ENCODE data around the gene OPTC. TPM values are rescaled to one million over a fixed set of nuclear protein-coding genes. Genes with fewer than 3 reads are reported as not detected.

Gene OPTC
- total and polyA plus RNA-seq, 8 donors: not detected

DNA sequence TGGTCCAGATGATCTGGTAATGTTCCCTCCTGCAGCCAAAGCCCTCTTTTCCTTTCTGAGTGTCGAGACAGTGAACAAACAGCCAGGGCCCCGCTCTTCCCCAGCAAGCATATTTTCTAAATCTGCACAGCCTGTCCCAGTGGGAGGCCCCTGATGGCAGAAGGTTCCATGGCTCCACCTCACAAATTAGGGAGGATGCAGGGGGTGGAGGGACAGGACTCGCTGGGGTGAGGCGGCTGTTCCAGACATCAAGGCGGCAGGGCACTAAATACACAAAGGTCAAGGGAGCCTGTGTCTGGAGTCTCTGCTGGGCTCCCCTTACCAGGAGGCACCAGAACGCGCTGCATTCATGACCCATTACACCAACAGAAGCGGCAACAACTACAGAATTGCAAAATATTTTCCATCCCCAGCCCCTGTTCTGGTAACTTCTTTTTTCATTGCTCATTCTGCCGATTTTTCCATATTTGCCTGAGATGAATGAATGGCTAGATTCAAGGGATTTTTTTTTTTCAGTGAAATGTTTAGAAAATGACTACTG is 45.4 kb upstream of the OPTC start:
- H3K27ac ChIP-seq: peak overlapping the region in 1 of 5 donors; percentile 44
- WGBS, 5 donors: 57 to 78% (median 68%) methylated on average over 9 of the region's 9 CpGs

DNA sequence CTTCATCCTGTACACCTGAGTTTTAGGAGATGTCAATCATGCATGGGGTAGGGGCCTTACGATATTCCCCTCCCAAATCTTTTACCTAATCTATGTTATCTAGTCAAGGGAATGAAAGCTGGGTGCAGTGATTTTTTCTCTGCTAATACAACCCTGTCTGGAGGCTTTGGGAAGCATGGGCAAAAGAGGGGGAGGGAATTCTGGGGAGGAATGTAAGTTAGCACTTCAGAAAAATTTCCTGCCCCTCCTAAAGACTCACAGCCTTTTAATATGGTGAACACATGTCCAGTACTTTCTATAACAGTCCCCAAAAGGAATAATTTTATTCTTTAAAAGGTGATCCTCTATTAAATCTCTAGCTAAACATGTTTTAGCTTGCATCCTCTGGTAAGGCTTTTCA is 44.0 kb upstream of the OPTC start:
- Histone ChIP-seq H3K4me1 (no peaks in the 10 kb centered on the region), H3K27ac (no peak overlapping the region), H3K36me3 (no peaks in the 10 kb centered on the region), H3K4me3 (no peak overlapping the region), H3K9me3 (peaks cover 0 to 5% (median 0%) of the 10 kb centered on the region in 4 donors), H3K27me3 (peaks cover 0 to 16% (median 0%) of the 10 kb centered on the region in 3 donors)
- TF ChIP-seq POLR2A (IDR thresholded peaks at IDR 0.05) (no peak), EP300 (IDR thresholded peaks at IDR 0.05) (no peak), POLR2AphosphoS5 (IDR thresholded peaks at IDR 0.05) (no peak)
- TF ChIP-seq, protein P1, sequence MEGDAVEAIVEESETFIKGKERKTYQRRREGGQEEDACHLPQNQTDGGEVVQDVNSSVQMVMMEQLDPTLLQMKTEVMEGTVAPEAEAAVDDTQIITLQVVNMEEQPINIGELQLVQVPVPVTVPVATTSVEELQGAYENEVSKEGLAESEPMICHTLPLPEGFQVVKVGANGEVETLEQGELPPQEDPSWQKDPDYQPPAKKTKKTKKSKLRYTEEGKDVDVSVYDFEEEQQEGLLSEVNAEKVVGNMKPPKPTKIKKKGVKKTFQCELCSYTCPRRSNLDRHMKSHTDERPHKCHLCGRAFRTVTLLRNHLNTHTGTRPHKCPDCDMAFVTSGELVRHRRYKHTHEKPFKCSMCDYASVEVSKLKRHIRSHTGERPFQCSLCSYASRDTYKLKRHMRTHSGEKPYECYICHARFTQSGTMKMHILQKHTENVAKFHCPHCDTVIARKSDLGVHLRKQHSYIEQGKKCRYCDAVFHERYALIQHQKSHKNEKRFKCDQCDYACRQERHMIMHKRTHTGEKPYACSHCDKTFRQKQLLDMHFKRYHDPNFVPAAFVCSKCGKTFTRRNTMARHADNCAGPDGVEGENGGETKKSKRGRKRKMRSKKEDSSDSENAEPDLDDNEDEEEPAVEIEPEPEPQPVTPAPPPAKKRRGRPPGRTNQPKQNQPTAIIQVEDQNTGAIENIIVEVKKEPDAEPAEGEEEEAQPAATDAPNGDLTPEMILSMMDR (IDR thresholded peaks at IDR 0.05): no peak
- no peak for DNase-seq
- WGBS, 5 donors: 48 to 68% (median 64%) methylated on average over 1 of the region's 1 CpG
- intact Hi-C loops (cut with DNase I; ENCODE audit: low total_unique reads): no loop called here

More for the DNA sequence above, 45.4 kb upstream of the OPTC start:
- H3K27me3 ChIP-seq: peaks cover 0 to 9% (median 0%) of the 10 kb centered on the region in 3 donors
- H3K9me3 ChIP-seq: peaks cover 0 to 9% (median 0%) of the 10 kb centered on the region in 4 donors
- DNase-seq: no peak
- H3K4me1 ChIP-seq: no peaks in the 10 kb centered on the region
- no peak overlapping the region for H3K4me3 ChIP-seq
- no peaks in the 10 kb centered on the region for H3K36me3 ChIP-seq
- intact Hi-C loops (cut with DNase I; ENCODE audit: low total_unique reads): no loop called here
- TF ChIP-seq EP300 (IDR thresholded peaks at IDR 0.05): no peak
- TF ChIP-seq POLR2AphosphoS5 (IDR thresholded peaks at IDR 0.05): no peak

DNA sequence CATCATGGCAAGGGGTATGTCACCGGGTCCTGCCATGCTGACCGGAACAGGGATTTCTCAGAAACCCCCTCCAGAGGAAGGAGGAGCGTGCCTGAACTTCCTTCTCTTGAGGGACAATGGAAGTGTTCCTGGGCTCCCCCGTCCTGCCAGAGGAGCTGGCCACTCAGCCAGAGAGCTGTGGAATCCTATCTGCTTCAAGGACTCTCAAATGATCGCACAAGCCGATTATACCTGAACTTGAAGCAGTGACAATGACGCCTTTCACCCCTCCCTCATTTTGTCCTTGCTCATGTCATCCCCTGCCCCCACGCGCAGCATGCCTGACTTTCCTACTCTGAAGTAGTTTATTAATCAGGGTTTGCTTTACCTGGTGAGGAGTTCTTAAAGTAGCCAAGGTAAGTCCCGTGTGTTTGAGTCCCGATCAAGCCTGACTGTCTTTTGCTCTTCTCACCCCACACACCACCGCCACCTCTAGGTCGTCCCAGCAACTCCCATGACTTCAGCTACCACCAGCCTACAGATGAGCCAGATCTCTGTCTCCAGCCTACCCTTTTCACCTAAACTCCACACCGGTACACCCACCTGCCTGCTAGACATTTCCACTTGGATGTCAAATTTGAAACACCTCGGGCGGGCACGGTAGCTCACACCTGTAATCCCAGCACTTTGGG is 43.3 kb upstream of the OPTC start:
- Histone ChIP-seq H3K36me3 (no peaks in the 10 kb centered on the region), H3K9me3 (no peaks in the 10 kb centered on the region), H3K4me1 (no peaks in the 10 kb centered on the region), H3K27ac (no peak overlapping the region), H3K4me3 (no peak overlapping the region), H3K27me3 (peaks cover 0 to 22% (median 0%) of the 10 kb centered on the region in 3 donors)
- intact Hi-C loops (cut with DNase I; ENCODE audit: low total_unique reads): no loop called here
- WGBS, 5 donors: 76 to 80% (median 79%) methylated on average over 17 of the region's 17 CpGs
- DNase-seq: no peak
- TF ChIP-seq EP300 (IDR thresholded peaks at IDR 0.05) (no peak), POLR2A (IDR thresholded peaks at IDR 0.05) (no peak), POLR2AphosphoS5 (IDR thresholded peaks at IDR 0.05) (no peak)
- TF ChIP-seq, protein P1 (IDR thresholded peaks at IDR 0.05): no peak

DNA sequence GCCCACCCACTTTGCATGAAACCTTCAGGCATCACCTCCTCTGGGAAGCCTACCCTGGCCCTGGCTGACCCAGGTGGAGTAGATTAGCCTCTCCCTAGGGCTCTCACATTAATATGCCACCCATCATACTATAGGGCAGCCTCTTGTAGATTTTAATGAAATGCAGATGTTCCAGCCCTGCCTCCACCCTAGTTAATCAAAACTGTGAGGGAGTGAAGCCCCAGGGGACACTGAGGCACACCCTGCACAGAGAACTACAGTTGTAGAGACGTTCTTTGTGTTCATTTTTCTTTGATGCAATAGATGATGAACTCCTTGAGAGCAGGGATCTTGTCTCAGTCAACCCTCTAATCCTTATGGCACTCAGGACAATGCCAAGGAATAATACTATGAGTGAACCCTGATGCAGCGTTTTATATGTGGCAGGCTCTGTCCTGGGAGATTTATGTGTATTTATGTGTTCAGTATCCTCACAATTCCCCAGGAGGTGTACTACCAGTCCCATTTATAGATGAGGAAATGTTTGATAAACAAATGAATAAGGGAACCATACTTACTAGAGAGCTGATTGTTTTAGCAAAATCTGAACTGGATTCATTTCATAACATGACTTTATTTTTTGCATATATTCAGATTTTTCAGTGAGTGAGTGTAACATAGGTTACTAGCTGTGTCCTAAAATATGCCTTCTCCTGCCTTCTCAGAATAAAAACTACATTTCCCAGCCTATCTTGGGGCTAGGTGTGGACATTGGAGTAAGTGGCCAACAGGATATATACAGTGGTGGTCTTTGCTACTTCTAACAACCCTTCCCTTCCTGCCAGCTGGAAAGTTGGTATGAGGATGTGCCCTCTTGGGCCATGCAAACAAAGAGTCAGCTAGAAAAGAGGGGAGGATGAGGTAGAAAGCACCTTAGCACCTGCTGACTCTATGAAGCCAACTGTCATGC is 41.8 kb upstream of the OPTC start:
- no peak for DNase-seq
- intact Hi-C loops (cut with DNase I; ENCODE audit: low total_unique reads): no loop called here
- Histone ChIP-seq H3K9me3 (no peaks in the 10 kb centered on the region), H3K4me3 (no peak overlapping the region), H3K36me3 (no peaks in the 10 kb centered on the region), H3K27ac (no peak overlapping the region), H3K27me3 (peaks cover 0 to 22% (median 0%) of the 10 kb centered on the region in 3 donors), H3K4me1 (no peaks in the 10 kb centered on the region)
- 44 to 62% (median 53%) methylated on average over 2 of the region's 2 CpGs for WGBS, 5 donors
- TF ChIP-seq EP300 (IDR thresholded peaks at IDR 0.05) (no peak), POLR2A (IDR thresholded peaks at IDR 0.05) (no peak), POLR2AphosphoS5 (IDR thresholded peaks at IDR 0.05) (no peak)
- TF ChIP-seq, protein P1 (IDR thresholded peaks at IDR 0.05): no peak

Data from stomach (tissue), 9 donors.